ES-I3 (cell line): ENCODE results near the gene PRICKLE4.

ENCODE experiments used
- H3K36me3 ChIP-seq: 2 replicates; pipeline ENCODE4 v1.6.1; 2013; ENCODE audit warnings: mild to moderate bottlenecking, low read length, control low read depth, moderate library complexity; ENCODE audit not compliant: insufficient read depth
- H3K4me1 ChIP-seq: 2 replicates; pipeline ENCODE4 v1.6.1; 2013; ENCODE audit warnings: mild to moderate bottlenecking, control low read depth, low read length; ENCODE audit not compliant: insufficient read depth
- H3K9ac ChIP-seq: 2 replicates; pipeline ENCODE4 v1.6.1; 2013; ENCODE audit warnings: low read depth, mild to moderate bottlenecking, low read length, moderate library complexity
- H3K9me3 ChIP-seq: 2 replicates; pipeline ENCODE4 v1.6.1; 2013; ENCODE audit warnings: mild to moderate bottlenecking, low read length, moderate library complexity; ENCODE audit not compliant: control insufficient read depth, insufficient read depth

PRICKLE4 gene

DNA sequence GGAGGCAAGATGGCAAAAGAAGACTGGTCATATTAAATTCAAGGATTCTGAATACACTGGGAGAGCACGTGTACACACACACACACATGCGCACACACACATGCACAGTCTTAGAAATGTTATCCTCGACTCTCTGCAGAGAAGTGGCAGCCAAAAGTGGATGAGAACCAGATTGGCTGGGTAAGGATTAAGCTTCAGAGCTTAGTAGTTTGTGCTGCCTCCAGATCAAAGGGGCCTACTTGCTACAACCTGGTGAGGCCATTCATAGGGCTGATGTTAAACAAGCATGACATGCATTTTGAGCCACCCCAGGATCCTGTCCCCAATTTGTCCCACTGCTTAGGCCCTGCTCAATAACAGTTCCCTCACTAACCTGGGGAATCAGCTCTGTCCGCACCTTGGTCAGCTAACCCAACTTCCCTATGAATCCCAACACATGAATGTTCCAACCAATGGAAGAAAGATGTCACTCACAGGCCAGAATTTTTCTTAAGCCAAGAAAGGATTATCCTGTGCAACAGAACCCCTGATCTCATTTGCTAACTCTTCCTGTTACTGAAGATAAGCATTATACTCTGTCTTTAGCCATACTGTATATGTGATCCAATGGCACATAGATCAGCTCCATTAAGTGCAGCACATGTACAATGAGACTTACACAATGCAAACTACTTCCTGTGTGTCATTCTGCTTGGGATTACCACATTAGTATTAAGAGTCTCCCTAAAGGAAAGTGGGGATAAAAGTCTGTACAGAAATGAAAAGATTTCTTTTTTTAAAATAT lies 37.9 kb downstream of the PRICKLE4 start:
- Histone ChIP-seq H3K9me3 (no peaks in the 10 kb centered on the region), H3K4me1 (no peaks in the 10 kb centered on the region), H3K9ac (no peak overlapping the region)

GRCh38 chr6:41821266-41821665 lies 40.7 kb downstream of the PRICKLE4 start:
- Histone ChIP-seq H3K9ac (no peak overlapping the region), H3K4me1 (no peaks in the 10 kb centered on the region), H3K9me3 (no peaks in the 10 kb centered on the region), H3K36me3 (no peaks in the 10 kb centered on the region; the same call in 1 of the 2 replicates)

More for the DNA sequence above, 37.9 kb downstream of the PRICKLE4 start:
- H3K36me3 ChIP-seq = no peaks in the 10 kb centered on the region

DNA sequence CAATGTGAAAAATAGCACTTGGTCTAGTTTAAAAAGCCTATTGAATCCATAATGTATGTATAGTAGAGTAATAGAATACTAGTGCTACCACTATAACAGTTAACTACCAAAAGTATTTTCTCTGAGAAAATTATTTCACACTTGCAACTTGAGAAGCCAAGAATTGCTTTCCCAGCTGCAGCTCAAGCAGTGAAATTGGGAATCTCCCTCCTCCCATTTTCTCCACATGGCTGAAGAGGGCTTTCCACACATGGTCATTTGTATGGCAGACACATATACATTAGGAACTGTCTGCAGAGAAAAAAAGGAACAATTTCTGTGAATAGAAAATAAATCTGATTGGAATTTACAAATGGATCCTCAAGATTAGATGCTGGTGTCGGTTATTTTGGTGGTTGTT lies 41.4 kb downstream of the PRICKLE4 start:
- Histone ChIP-seq H3K4me1 (no peaks in the 10 kb centered on the region), H3K9ac (no peak overlapping the region), H3K36me3 (no peaks in the 10 kb centered on the region; the same call in 1 of the 2 replicates), H3K9me3 (no peaks in the 10 kb centered on the region)

DNA sequence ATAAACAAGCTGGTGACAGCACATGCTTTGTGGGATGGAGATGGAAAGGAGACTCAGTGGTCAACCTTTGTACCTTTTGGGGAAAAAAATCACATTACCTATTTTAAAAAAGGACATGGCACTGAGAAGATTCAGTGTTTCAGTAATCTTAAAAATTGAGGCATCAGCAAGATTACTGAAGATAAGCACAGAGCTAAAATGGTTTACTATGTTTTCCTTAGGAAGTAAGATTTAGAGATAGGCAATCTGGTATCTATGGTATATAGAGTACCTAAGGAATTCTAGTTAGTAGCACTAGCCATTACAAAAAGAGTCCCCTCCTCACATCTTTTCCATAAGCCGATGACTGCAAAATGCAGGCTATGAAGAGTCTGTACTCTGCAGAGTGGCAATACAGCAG lies 42.6 kb downstream of the PRICKLE4 start:
- H3K4me1 ChIP-seq = no peaks in the 10 kb centered on the region
- H3K9ac ChIP-seq = no peak overlapping the region
- H3K9me3 ChIP-seq = no peaks in the 10 kb centered on the region
- H3K36me3 ChIP-seq = no peaks in the 10 kb centered on the region; the same call in 1 of the 2 replicates

GRCh38 chr6:41824571-41825569 lies 44.3 kb downstream of the PRICKLE4 start:
- no peaks in the 10 kb centered on the region for H3K4me1 ChIP-seq
- no peak overlapping the region for H3K9ac ChIP-seq
- H3K9me3 ChIP-seq = no peaks in the 10 kb centered on the region
- no peaks in the 10 kb centered on the region; the same call in 1 of the 2 replicates for H3K36me3 ChIP-seq

DNA sequence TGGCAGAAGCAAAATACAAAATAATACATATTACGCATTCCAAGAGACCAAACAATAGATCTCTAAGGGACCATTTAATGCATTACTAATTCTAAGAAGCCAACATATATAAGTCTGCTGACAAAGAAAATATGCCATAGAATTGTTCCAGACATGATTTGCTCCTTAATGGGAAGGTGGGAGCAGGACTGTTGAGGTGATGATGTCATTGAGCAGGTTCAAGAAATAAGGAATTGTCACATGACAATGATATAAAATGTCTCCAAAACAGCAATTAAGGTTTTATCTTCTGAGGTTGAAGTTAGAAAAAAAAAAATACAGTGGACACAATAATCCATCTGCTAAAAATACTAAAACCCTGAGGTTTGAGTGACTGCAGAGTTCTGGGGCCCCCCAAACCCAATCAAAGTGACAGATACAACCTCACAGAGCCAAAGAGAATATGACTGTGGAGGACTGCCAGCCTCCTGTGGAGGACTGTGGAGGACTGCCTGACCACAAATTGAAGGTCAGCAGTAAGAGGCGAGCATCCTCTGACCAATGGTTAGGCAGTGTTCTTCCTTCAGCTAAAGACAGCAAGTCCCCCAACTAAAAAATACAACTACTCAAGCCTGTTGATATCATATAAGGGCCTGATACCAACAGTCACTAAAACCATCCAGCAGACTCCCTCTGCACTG lies 45.9 kb downstream of the PRICKLE4 start:
- Histone ChIP-seq H3K36me3 (no peaks in the 10 kb centered on the region; the same call in 1 of the 2 replicates), H3K9me3 (no peaks in the 10 kb centered on the region), H3K4me1 (no peaks in the 10 kb centered on the region), H3K9ac (no peak overlapping the region)

DNA sequence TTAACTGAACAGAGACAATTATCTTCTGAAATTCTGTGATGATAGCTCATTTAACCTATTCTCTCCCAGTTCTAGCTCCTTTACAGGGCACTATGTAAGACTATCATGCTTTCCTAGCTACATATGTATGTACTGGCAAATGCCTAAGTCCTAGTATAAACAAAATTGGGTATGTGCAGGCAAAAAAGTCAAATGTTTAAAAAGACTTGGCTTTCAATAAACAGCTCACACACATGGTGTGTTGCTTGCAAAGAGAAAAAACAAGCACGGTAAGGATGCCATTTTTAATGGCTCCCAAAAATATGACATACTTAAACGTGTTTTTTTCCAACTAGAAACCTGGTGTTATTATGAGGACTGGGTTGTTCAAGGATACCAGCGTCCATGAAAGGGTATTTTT lies 51.7 kb downstream of the PRICKLE4 start:
- H3K36me3 ChIP-seq = no peaks in the 10 kb centered on the region
- H3K4me1 ChIP-seq = no peaks in the 10 kb centered on the region
- no peak overlapping the region for H3K9ac ChIP-seq
- H3K9me3 ChIP-seq = no peaks in the 10 kb centered on the region

- H3K9me3 ChIP-seq = no peaks in the 10 kb centered on the region
- no peaks in the 10 kb centered on the region for H3K4me1 ChIP-seq
Observed at GRCh38 chr6:41836022-41836659, 55.6 kb downstream of the PRICKLE4 start.

DNA sequence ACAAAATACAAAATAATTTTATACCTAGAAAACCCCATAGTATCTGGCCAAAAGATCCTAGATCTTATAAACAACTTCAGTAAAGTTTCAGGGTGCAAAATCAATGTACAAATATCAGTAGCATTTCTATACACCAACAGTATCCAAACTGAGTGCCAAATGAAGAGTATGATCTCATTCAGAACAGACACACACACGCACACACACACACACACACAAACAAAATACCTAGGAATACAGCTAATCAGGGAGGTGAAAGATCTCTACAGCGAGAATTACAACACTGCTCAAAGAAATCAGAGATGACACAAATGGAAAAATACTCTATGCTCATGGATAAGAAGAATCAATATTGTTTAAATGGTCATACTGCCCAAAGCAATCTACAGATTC lies 56.1 kb downstream of the PRICKLE4 start:
- no peaks in the 10 kb centered on the region for H3K9me3 ChIP-seq
- H3K4me1 ChIP-seq = no peaks in the 10 kb centered on the region
- H3K36me3 ChIP-seq = 0 out of 2 replicates have a peak, but pooled peaks cover 3% of the 10 kb centered on the region
- H3K9ac ChIP-seq = no peak overlapping the region

More at GRCh38 chr6:41836022-41836659, 55.6 kb downstream of the PRICKLE4 start:
- H3K36me3 ChIP-seq = 0 out of 2 replicates have a peak, but pooled peaks cover 3% of the 10 kb centered on the region
- no peak overlapping the region for H3K9ac ChIP-seq
